Measurements from ENCODE around the gene APOL6. TPM values are rescaled to one million over a fixed set of nuclear protein-coding genes. Genes with fewer than 3 reads are reported as not detected.

The APOL6 gene, protein sequence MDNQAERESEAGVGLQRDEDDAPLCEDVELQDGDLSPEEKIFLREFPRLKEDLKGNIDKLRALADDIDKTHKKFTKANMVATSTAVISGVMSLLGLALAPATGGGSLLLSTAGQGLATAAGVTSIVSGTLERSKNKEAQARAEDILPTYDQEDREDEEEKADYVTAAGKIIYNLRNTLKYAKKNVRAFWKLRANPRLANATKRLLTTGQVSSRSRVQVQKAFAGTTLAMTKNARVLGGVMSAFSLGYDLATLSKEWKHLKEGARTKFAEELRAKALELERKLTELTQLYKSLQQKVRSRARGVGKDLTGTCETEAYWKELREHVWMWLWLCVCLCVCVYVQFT
- 21.7 and 22.3 TPM in 2 replicates for total RNA-seq

DNA sequence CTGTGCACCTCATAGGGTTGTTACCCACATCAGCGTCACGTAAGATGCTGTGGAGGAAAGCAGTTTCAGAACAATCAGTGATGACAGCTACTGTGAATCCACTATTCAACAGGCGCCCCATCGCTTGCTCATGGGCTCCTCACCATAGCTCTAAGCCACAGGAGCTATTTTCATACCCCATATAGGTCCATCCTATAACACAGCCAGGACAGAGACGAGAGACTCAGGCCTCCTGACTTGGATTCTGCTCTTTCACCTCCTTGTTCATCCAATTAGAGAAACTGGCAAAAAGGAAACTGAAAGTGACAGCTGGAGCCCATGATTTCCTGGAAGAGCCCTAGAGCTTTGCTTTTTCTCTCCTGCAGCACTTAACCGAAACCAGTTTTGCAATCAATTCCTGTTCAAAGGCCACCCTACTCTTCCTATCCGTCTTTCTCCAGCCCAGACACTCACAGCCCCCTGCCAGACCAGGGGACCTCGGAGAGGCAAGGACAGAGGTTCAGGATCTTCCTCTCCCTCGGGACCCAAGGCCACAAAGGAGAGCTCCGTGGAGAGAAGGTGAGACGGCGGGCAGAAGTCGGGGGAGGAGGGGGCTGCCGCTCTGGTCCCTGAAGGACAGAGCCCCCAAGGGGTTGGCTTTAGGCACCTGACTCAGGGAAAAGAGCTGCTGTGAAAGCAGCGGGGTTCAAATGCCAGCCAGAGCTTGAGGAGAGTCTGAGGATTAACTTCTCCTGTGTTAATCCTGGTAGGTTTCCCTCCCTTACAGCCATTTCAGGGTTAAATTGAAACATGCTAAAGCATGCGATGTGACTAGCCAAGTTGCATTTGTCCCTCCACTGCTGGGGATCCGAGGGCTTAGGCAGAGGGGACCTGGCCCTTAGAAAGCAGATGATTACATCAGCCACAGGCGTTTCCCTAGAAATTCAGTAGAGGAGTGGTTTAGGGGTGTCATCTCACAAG, at the start of gene APOL6:
Gene APOL6 (plus strand): TSS at position 381 of the 960 bp plus-strand sequence. CDS start 7,980 bp downstream, outside the sequence.

DNA sequence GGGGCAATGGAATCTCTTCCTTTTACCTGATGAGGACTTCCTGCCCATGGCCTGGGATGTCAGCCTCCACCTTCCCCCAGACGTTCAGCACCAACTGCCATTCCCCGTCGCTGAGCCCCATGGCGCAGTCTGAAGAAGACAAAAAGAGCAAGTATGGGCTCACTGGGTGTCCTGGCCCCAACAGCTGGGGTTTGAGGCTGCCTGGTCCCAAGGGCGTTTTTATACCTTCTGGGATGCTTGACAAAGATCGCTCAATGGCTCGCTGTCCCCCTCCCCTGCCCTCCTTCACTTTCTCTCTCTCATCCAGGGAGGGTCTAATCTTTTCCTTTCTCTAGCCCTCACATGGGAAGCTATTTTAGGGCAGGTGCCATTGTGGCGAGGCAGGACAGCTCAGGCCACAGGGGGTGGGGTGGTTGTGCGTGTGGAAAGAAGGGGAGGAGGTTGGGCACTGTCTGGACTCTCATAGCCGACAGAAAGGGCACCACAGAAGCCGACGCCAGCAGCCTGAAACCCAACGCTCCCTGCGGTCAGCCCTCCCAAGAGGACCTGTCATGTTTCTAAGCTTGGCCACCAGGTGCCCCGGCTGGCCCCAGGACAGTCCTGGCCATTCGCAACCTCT, 31.0 kb upstream of the APOL6 start, which contains the start of gene MB:
Gene MB (minus strand): TSS at position 193 of the 619 bp plus-strand sequence. CDS start 72 bp downstream, at position 121.

DNA sequence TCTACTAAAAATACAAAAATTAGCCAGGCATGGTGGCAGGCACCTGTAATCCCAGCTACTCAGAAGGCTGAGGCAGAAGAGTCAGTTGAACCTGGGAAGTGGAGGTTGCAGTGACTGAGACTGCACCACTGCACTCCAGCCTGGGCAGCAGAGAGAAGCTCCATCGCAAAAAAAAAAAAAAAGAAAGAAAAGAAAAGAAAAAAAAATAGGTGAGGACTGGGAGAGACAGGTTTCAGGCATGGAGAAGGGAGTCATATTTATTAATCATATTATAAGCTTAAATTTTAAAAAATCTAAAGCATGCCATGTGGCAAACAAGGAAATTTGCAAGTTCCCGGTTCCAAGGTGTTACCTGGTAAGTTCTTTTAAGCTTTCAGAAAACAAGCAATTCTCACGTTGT, 69.3 kb downstream of the APOL6 start, which contains the start of gene APOL5:
Gene APOL5 (plus strand): TSS at position 301 of the 400 bp plus-strand sequence. CDS start 0 bp downstream, at position 301.

Other genes starting within 250 kb of the APOL6 start
- gene MCM5, start 248.3 kb upstream of the APOL6 start, total RNA-seq: 8.1 and 85.8 TPM in 2 replicates
- gene RASD2, start 107.6 kb upstream of the APOL6 start, total RNA-seq: not detected in 2 replicates
- not detected in 2 replicates for gene MB, start 31.1 kb upstream of the APOL6 start, total RNA-seq
- not detected in 2 replicates for gene APOL5, start 69.4 kb downstream of the APOL6 start, total RNA-seq